ENCODE data around the gene RPS6KL1.

DNA sequence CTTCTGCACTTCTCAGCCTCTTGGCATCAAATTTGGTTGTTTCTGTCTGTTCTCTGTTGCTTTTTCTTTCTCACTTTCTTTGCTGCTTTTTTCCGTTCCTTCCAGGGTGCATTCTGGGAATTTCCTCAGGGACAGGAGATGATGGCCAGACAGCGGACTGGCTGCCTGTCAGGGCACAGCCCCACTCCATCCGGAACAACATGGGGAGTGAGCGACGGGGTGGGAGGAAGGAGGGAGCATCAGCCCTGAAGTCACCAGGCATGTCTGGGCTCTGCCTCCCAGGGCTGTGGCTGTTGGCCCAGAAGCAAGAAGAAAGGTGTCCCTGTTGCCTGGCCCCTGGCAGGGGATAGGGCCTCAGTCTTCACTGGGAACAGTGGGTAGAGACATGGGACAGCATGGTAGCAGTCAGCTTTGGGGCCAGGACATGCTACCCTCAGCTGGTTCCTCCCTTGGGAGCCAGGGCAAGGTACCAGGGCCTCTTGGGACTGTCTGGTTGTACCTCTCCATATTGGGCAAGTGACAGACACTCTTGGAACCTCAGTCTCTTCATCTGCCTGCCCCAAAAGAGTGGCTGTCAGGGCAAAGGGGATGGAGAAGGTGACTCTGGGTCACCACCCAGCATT, 23.7 kb upstream of the RPS6KL1 start:
- TF ChIP-seq CTCF (IDR thresholded peaks at IDR 0.05) (no peak), EZH2 (IDR thresholded peaks at IDR 0.05) (no peak), EZH2phosphoT487 (IDR thresholded peaks at IDR 0.05) (no peak)

All from neural progenitor cell (in vitro differentiated cells).